Progenitor cell of endocrine pancreas (in vitro differentiated cells): ENCODE measurements around the gene RERG. TPM values are rescaled to one million over a fixed set of nuclear protein-coding genes. Genes with fewer than 3 reads are reported as not detected.

Experiments used
- DNase-seq: peaks from one replicate; pipeline ENCODE4 v3.0.0; 2021; ENCODE audit warnings: low spot score; ENCODE audit not compliant: unreplicated experiment
- H3K27ac Mint-ChIP-seq: 2 replicates; pipeline ENCODE4 v1.8.0; 2021; ENCODE audit warnings: mild to moderate bottlenecking, moderate library complexity, mixed read lengths
- H3K27me3 Mint-ChIP-seq: 2 replicates; pipeline ENCODE4 v1.8.0; 2021; ENCODE audit warnings: mixed read lengths
- H3K36me3 Mint-ChIP-seq: 2 replicates; pipeline ENCODE4 v1.8.0; 2022; ENCODE audit warnings: mixed read lengths; ENCODE audit not compliant: insufficient read depth
- H3K4me1 Mint-ChIP-seq: 2 replicates; pipeline ENCODE4 v1.8.0; 2021; ENCODE audit warnings: low read depth, mixed read lengths
- H3K4me3 Mint-ChIP-seq: 2 replicates; pipeline ENCODE4 v1.8.0; 2021; ENCODE audit warnings: low read depth, mild to moderate bottlenecking, moderate library complexity, mixed read lengths
- H3K9me3 Mint-ChIP-seq: 2 replicates; pipeline ENCODE4 v1.8.0; 2021; ENCODE audit warnings: low read depth, mixed read lengths
- CTCF ChIP-seq: fragments of 200-600 bp; sonication (generic); IDR thresholded peaks from one replicate; pipeline ENCODE4 v1.5.0; 2021; ENCODE audit warnings: antibody characterized with exemption, mild to moderate bottlenecking; ENCODE audit not compliant: unreplicated experiment
- total RNA-seq: library from RNA; stranded (reverse); gene quantifications from 2 replicates; pipeline ENCODE4 v1.2.1, GENCODE V29; 2021

RERG gene
- total RNA-seq, 1 donor from 2014 or later = 1.8 TPM

DNA sequence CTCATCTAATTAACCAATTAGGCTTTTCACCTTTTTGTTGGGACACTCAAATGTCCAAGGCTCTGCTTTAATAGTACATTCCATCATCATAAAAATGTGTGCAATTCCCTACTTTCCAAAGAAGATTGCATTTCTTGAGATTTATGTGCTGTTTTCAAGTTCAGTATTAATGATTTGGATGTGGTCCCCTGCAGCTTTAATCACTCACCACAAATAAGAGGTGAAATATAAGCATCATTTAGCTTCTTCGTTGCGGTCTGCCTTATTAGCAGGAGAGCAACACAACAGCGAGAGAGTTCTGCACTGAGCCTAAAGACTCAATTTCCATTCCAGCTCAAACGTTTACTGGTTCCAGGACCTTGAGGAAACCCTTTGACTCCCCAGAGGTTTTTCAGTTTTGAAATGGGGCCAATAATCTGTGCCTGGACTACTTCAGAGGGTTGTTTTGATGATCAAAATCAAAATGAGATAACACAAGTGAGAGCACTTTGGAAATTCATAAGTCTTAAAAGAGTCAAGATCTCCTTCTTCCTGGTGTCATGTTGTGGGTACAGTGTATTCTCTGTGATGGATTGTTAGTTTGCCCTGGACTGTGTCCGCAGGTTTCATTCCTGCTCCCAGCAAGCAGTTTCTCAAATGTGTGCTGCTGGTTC lies 53.1 kb downstream of the RERG start:
- H3K36me3 Mint-ChIP-seq = no peaks in the 10 kb centered on the region
- no peak overlapping the region for H3K4me3 Mint-ChIP-seq
- peaks cover 3% of the 10 kb centered on the region for H3K27me3 Mint-ChIP-seq
- H3K9me3 Mint-ChIP-seq = no peaks in the 10 kb centered on the region
- H3K27ac Mint-ChIP-seq = no peak overlapping the region
- H3K4me1 Mint-ChIP-seq = peaks cover 2% of the 10 kb centered on the region
- no peak for TF ChIP-seq CTCF
- DNase-seq = no peak

- Mint-ChIP-seq H3K4me1 (no peaks in the 10 kb centered on the region), H3K9me3 (no peaks in the 10 kb centered on the region), H3K4me3 (no peak overlapping the region), H3K36me3 (no peaks in the 10 kb centered on the region), H3K27ac (no peak overlapping the region), H3K27me3 (peaks cover 3% of the 10 kb centered on the region)
- TF ChIP-seq CTCF = no peak
- no peak for DNase-seq
Observed at GRCh38 chr12:15165012-15165659, 56.1 kb downstream of the RERG start.

- no peak for DNase-seq
- Mint-ChIP-seq H3K36me3 (no peaks in the 10 kb centered on the region), H3K4me3 (no peak overlapping the region), H3K4me1 (no peaks in the 10 kb centered on the region), H3K27ac (no peak overlapping the region), H3K9me3 (no peaks in the 10 kb centered on the region), H3K27me3 (peaks cover 3% of the 10 kb centered on the region)
- no peak for TF ChIP-seq CTCF
Observed at GRCh38 chr12:15163030-15163976, 57.9 kb downstream of the RERG start.

GRCh38 chr12:15158083-15158482 lies 63.1 kb downstream of the RERG start:
- Mint-ChIP-seq H3K9me3 (no peaks in the 10 kb centered on the region), H3K27me3 (no peaks in the 10 kb centered on the region), H3K36me3 (no peaks in the 10 kb centered on the region), H3K4me3 (no peak overlapping the region), H3K4me1 (peaks cover 7% of the 10 kb centered on the region), H3K27ac (no peak overlapping the region)
- TF ChIP-seq CTCF = no peak
- DNase-seq = no peak

GRCh38 chr12:15157269-15157671 lies 63.9 kb downstream of the RERG start:
- no peak overlapping the region for H3K4me3 Mint-ChIP-seq
- peaks cover 7% of the 10 kb centered on the region for H3K4me1 Mint-ChIP-seq
- H3K27me3 Mint-ChIP-seq = no peaks in the 10 kb centered on the region
- no peaks in the 10 kb centered on the region for H3K36me3 Mint-ChIP-seq
- no peak for TF ChIP-seq CTCF
- no peak overlapping the region for H3K27ac Mint-ChIP-seq
- DNase-seq = no peak
- no peaks in the 10 kb centered on the region for H3K9me3 Mint-ChIP-seq
